Fibroblast of skin of scalp (primary cell): ENCODE data around the gene CHMP4B.
"Not testable (repeated sequence)": the region's sequence is repeated elsewhere in the genome, so short reads cannot be mapped to it uniquely, and the experiment has no call there.

ENCODE experiments used
- DNase-seq: peaks from one replicate; pipeline ENCODE4 v3.0.0-alpha.2; 2013

Gene CHMP4B

GRCh38 chr20:33790566-33790965 is 20.6 kb upstream of the CHMP4B start:
- no peak for DNase-seq

DNA sequence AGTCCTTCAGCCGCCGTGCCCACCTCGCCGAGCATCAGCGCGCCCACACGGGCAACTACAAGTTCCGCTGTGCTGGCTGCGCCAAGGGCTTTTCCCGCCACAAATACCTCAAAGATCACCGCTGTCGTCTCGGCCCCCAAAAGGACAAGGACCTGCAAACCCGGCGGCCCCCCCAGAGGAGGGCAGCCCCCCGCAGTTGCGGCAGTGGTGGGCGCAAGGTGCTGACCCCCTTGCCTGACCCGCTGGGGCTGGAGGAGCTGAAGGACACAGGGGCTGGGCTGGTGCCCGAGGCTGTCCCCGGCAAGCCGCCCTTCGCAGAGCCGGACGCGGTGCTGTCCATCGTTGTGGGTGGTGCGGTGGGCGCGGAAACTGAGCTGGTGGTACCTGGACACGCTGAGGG is 20.1 kb upstream of the CHMP4B start:
- no peak for DNase-seq

DNA sequence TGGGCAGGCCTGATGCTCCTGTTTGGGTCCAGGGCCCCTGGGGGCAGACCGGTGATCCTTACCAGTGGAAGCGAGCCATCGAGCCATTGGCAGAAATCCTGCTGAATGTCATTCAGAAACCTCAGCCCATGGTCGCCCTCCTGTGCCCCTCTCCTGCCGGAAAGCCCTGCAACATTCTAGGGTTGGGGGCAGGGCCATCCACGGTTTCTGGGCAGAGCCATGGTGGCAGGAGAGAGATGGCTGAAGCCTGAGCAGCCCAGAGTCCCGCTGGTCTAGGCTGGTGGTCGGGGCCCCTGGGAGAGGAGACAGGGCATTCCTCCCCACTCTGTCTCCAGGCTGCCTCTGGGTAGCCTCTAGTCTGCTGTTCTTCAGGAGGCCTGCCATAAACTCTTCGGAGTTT is 19.6 kb upstream of the CHMP4B start:
- no peak for DNase-seq

DNA sequence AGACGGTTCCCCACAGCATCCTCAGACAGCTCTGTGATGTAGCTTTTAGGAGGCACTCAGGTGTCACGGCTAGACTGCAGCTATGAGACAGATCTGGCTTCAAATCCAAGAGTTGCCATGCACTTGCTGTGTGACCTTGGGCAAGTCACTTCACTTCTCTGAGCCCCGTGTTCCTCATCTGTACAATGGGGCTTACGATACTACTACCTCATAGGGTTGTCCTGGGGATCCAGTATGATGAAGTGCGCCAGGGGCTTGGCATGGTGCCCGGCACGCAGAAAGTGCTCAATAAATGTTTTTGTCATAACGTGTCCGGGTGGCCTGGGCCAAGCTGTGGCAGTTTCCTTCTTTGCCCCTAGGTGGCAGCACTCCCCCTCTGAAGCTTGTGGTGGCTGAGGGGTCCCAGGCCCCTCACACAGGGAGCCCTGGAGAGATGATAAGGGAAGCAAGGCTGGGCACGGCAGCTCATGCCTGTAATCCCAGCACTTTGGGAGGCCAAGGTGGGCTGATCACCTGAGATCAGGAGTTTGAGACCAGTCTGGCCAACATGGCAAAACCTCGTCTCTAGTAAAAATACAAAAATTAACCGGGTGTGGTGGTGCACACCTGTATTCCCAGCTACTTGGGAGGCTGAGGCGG is 19.1 kb upstream of the CHMP4B start:
- DNase-seq, result peak; percentile 44

DNA sequence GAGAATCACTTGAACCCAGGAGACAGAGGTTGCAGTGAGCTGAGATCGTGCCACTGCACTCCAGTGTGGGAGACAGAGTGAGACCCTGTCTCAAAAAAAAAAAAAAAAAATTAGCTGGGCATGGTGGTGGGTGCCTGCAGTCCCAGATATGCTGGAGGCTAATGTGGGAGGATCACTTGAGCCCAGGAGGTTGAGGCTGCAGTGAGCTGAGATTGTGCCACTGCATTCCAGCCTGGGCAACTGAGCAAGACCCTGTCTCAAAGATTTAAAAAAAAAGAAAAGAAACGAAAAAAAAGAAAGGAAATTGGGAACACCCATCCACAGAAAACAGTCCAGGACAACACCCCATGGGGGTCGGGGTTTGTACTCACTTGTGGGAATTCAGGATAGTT is 18.6 kb upstream of the CHMP4B start:
- DNase-seq, result not testable (repeated sequence)

GRCh38 chr20:33793011-33793931 is 17.9 kb upstream of the CHMP4B start:
- DNase-seq, result peak; percentile 35

- DNase-seq, result no peak
Measured at GRCh38 chr20:33796263-33796906, 14.8 kb upstream of the CHMP4B start.

- no peak for DNase-seq
Measured at GRCh38 chr20:33796907-33797544, 14.1 kb upstream of the CHMP4B start.

DNA sequence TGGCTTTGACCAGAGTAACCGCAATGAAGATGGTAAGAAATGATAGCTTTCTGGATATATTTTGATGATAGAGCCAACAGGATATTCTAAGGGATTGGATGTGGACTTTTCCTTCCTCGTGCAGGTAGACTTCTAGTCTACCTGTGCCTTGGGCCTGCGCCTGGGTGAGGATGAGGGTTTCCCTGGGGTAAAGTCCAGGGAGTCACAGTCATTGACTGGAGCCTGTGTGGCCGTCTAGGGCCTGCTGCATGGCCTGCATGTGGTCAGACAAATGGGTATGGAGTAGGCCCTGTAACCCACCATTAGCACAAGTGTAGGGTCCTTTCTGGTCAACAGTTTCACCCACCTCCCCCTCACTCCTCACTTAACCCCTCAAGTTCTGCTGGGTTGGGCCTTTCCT is 12.7 kb upstream of the CHMP4B start:
- no peak for DNase-seq

DNA sequence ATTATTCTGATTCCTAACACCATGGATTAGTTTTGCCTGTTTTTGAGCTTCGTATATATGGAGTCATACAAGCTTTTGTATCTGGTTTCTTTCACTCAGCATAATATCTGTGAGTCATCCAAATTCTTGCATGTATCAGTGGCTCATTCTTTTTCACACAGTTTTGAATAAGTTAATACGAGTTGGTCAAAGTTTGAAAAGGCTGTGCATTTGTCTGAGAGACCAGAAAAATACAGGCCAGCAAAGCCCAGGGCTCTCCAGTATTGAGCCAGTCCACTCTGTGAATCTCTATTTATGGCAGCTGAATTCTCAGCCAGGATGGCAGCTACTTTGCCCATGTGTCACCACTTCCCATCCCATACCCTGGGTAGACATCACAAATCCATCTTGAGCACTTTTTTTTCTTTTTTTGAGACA is 7.2 kb upstream of the CHMP4B start:
- DNase-seq, result peak; percentile 72

- no peak for DNase-seq
Measured at GRCh38 chr20:33808388-33808787, 2.8 kb upstream of the CHMP4B start.

DNA sequence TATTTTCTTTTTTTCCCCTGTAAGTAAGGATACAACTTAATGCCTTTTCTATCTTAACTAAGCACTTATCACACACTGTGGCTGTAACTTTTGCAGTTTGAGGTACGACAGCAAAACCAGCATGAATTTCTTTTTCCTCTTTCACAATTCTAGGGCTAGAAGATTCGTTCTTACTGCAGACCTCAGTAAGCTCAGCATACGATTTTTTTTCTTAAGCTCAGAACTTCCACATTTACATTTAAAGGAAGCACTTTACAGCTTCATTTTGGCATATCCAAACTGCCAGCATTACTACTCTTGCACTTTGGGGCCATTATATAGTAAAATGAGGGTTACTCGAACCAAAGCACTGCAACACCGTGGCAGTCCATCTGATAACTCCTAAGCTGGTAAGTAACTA is 889 bp upstream of the CHMP4B start:
- no peak for DNase-seq

DNA sequence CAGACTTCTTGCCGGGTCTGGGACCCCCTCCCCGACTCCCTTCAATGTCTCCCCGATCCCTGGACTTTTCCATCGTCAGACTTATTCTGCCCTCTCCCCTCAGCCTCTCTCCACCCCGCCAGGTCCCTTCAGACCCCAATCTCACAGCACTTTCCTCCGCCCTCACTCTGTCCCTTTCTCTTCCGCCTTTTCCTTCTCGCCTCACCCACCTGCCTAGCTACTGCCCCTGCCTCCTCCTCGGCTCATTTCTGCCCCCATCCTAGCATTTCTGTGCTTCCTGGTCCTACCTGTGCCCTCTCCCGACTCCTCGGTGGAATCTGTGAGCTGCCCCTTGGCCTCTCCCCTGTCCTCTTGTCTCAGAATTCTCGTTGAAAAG is 616 bp downstream of the CHMP4B start:
- no peak for DNase-seq

GRCh38 chr20:33812152-33812849 is 1.2 kb downstream of the CHMP4B start:
- DNase-seq, result peak; percentile 54

DNA sequence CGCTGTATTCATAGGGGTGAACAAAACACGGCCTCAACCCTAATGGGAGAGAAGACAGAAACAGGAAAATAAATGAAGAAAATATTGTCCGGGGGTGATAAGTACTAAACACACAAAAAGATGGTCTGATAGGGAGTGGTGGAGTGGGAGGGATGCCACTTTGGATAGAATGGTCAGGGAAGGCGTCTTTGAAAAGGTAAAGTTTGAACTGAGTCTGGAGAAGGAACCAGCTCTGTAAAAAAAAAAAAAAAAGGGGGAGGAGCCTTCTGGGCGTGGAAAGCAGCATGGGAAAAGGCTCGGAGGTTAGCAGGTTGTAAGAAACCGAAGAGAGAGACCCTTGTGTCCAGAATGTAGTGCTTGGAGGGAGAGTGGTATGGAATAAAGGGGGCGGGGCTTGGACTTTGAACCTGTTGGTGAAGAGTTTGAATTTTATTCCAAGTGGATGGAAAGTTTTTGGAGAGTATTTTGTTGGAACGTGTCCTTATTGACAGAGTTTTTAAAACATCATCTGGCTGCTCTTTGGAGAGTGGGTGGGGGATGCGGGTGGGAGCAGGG is 1.8 kb downstream of the CHMP4B start:
- no peak for DNase-seq

DNA sequence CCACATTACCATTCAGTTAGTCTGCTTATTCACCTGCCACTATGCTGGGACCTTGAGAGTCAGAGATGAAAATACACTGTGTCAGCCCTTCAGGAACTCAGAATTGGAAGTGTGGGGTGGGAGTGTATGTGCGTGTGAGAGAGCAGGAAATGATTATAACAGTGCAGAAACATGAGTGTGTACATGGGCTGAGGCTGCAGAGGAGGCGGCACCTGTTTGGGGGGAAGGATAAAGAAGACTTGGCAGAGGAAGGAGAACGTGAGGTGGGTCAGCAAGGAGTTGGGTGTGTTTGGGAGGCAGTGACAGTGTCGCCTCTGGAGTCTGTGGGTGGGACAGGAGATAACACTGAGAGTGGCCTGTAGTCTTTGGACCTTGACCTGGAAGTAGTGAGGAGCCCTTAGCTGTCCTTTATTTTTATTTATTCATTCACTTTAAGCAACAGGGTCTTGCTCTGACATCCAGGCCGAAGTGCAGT is 3.1 kb downstream of the CHMP4B start:
- DNase-seq, result no peak

GRCh38 chr20:33815671-33816070 is 4.5 kb downstream of the CHMP4B start:
- DNase-seq, result no peak

DNA sequence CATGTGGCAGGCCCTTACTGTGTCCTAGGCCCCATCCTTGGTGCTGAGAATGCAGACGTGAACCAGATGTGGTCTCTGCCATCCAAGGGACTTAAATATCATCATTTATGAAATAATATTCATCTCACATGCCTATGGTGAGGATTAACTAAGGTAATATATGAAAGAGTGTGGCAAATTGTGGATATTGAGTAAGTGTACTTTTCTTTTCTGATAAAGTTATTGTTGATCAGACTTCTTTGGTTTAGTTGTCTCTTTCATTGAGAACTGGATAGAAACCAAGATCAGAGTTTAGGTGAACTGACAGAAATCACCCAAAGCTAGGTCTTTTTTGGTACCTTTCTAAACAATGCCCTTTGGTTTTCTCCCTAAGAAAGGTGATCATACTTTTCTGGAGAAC is 5.0 kb downstream of the CHMP4B start:
- DNase-seq, result no peak

- no peak for DNase-seq
Measured at GRCh38 chr20:33817411-33817810, 6.3 kb downstream of the CHMP4B start.

- DNase-seq, result no peak
Measured at GRCh38 chr20:33819456-33819855, 8.3 kb downstream of the CHMP4B start.

- DNase-seq, result no peak
Measured at GRCh38 chr20:33820362-33820761, 9.2 kb downstream of the CHMP4B start.

GRCh38 chr20:33821270-33821836 is 10.2 kb downstream of the CHMP4B start:
- DNase-seq, result no peak
